ENCODE data around the gene IL1RL1.
"Not testable (repeated sequence)": the region's sequence is repeated elsewhere in the genome, so short reads cannot be mapped to it uniquely, and the experiment has no call there.

IL1RL1 gene

GRCh38 chr2:102291319-102292075, 19.9 kb upstream of the IL1RL1 start:
- no peak for DNase-seq (ENCODE audit: low read depth, low spot score)

DNA sequence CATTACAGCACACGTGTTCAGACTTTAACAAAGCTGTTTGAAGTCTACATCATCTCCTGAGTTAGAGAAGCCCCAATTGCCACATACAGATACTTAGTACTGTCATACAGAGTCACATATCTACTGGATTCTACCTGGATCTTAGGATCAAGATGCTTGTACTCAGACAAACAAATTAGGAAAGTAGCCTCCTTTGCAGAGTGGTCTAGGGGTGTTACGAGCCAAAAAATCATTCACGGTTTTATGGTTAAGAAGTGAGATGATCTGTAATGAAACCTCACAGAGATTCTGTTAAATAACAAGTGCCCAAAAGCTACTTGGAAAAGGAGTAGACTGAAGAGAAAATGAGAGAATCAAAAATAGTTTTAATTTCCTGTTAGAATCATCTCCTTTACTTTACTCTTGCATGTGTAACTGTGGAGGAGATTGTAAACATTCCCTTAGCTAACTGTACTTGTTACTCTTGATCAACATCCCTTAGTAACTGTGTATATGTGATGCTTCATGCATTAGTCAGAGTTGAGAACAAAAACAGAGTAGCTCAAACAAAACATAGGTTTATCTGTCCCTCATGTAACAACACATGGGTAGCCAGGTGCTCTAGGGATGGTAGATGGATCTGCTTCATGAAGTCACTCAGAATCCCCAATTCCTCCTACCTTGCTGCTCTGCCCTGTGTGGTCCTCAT, 16.4 kb upstream of the IL1RL1 start:
- DNase-seq (ENCODE audit: low read depth, low spot score): no peak

DNA sequence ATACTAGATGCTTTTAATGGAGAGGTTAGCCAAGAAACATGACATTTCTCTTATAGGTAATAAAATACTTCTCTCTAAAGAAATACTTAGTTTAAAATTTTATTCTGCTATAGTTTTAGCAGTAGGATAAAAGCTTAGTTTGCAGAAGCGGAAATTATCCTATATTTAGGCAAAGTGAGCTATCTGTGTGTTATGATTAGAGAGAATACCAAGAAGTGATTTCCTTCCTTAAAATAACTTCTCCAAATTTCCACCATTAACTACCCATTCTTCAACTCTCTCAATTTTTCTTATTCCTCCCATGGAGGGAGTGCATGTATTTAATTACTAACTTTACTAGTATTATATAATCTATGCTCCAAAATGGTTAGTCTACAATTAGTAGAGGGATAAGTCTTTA, 15.8 kb upstream of the IL1RL1 start:
- DNase-seq (ENCODE audit: low read depth, low spot score): no peak

DNA sequence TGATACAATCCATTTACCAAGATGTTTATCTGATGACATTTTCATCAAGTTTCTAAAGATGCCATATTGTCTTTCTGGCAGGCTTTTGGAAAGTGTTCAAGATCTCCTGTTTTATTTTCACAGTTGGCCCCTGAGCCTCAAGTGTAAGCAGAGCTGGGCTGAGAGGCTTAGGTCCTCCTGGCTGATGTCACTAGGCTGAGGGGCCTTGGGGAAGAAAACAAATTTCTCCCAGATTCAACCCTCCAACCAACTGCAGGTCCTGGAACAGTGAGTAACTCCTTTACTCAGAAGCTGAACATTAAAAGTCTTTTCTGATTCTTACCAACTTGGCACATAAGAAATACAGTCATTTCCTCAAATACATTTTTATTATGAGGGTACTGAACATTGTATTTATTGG, 14.9 kb upstream of the IL1RL1 start:
- no peak for DNase-seq (ENCODE audit: low read depth, low spot score)

DNA sequence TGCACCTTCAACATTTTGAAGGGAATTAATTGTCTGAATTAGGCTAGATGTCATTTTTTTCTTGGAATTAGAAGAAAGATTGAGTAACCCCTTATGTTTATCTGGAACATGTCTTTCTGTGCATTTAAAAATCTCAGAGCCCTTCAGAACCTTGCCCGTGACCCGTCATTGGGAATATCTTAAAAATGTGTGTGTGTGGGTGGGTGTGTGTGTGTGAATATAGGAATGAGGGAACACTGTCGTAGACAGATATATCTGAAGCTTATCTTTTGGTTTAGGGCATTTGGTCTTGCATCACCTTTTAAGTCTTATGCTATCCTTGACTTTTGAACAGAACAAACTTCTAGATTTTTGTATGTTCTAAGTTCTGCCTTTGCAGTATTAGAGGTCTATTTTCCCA, 13.5 kb upstream of the IL1RL1 start:
- no peak for DNase-seq (ENCODE audit: low read depth, low spot score)

- DNase-seq (ENCODE audit: low read depth, low spot score): no peak
Measured at GRCh38 chr2:102301867-102302362, 9.4 kb upstream of the IL1RL1 start.

DNA sequence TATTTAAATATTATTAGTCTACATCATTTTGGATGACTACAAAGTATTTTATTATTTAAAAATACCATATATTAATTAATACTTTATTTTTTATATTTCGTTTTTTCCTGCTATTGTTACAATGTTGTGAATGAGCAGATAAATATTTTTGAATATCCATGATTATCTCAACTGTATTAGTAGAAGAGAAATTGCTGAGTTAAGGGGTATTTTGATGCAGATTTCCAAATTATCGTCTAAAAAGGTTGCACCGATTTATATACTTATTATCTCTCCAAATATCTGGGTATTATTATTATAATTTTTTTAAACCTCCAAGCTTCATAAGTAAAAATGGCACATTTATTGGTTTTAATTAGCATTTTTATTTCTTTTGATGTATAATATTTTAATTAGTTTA, 8.9 kb upstream of the IL1RL1 start:
- DNase-seq (ENCODE audit: low read depth, low spot score): no peak

GRCh38 chr2:102303589-102303988, 7.8 kb upstream of the IL1RL1 start:
- DNase-seq (ENCODE audit: low read depth, low spot score): no peak

DNA sequence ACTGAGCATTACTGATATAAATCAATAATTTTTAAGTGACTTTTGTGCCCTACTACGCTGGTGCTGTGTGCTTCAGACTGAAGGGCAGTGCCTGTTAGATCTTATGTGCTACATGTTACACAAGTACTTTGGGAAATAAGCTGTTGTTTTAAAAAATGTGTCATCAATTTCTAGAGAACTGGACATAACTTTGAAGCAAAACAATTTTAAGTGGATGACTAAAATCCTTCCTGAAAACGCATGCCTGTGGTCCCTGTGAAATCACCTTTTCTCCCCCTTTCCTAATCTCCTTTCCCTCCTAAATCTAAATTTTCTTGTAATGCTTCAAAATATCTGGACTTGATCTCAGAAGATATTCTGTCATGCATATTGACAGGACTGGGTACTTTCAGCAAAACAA, 7.1 kb upstream of the IL1RL1 start:
- DNase-seq (ENCODE audit: low read depth, low spot score): no peak

DNA sequence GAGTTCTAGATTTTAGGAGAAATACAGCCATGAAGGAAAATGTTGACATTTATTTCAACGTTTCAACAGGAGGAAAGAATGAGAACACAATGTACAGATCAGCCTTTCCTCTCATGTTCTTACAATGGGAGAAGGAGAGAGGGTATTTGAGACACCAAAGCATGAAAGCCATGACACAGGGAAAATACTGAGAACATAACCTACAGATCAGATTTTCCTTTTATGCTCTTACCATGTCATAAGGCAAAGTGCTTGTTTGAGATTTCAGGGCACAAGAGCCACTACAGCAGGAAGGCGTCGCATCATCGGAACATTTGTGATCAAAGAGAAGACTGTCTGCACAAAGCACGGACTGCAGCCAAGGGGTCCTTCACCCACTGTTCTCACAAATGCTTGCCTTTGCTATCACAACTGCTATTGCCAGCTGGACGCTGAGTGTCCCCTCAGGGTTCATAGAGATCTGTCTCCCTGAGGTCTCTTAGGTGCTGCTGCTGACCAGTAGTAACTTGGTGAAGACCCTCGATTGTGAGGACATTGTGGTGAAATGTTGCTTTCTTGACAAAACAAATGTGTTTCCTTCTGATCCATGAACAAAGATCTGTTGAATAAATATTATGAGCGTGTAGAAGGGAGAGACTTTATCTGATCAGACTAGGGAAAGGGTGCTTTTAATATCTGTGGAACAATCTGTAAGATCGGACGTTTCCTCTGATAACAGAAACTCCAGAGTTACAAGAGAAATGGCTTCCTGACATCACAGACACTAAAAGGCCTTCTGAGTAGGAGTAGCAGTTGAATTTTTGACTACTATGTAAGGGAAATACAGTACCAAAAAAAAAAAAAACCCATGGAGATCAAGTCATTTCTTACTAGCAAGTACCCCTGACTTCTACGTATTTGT, 6.4 kb upstream of the IL1RL1 start:
- no peak for DNase-seq (ENCODE audit: low read depth, low spot score)

GRCh38 chr2:102306125-102306524, 5.2 kb upstream of the IL1RL1 start:
- no peak for DNase-seq (ENCODE audit: low read depth, low spot score)

- DNase-seq (ENCODE audit: low read depth, low spot score): no peak
Measured at GRCh38 chr2:102313025-102313424, 1.7 kb downstream of the IL1RL1 start.

- no peak for DNase-seq (ENCODE audit: low read depth, low spot score)
Measured at GRCh38 chr2:102313471-102313870, 2.1 kb downstream of the IL1RL1 start.

DNA sequence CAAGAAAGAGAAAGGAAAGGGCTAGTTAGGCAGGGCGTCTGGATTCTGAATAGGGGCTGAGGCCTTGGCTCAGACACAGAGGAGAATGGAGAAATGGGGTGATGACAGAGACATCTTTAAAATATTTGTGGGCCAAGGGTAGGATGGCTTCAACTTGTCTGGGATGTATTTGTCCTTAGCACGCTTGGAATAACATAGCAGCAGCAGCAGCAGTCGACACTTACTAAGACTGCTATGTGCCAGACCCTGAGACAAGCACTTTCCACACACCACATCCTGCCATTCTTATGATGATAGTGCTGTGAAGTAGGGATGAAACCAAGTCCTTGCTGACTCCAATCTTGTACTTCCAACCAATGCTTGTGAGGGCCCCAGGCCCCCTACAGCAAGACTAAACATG, 2.6 kb downstream of the IL1RL1 start:
- no peak for DNase-seq (ENCODE audit: low read depth, low spot score)

DNA sequence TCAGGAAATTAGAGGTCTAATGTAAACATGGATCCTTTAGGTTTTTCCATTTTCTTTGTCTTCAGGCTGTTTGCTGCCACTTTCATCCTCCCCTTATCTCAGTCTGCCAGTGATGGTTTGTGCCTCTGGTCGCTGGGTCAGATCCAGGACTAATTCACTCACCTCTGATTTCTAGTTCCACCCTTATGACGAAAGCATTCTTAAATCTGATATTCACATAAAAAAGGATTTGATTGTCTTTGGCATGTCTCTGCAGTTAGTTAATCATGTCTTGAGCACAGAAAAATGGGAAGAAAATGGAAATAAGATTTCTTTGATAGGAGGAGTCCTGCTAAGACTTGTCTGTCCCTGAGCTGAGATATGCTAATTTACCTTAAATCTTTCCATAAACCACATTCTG, 4.6 kb downstream of the IL1RL1 start:
- DNase-seq (ENCODE audit: low read depth, low spot score): no peak

GRCh38 chr2:102317715-102318114, 6.4 kb downstream of the IL1RL1 start:
- no peak for DNase-seq (ENCODE audit: low read depth, low spot score)

DNA sequence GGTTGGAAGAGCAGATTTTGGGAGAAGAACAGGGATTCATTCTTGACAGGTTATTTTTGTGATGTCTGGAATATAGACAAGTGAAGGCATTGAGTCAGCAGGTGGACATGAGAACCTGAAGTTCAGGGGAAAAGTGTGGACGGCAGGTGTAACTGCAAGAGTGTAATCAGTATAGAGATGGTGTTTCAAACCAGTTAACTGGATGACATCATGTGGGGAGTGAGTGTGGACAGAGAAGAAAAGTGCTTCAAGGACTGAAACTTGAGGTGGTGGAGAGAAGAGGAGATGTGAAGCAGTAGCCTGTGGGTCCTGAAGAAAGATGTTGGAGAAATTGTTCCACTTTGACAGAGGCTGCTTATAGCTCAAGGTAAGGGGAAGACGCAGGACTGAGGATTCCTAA, 7.1 kb downstream of the IL1RL1 start:
- DNase-seq (ENCODE audit: low read depth, low spot score): no peak

DNA sequence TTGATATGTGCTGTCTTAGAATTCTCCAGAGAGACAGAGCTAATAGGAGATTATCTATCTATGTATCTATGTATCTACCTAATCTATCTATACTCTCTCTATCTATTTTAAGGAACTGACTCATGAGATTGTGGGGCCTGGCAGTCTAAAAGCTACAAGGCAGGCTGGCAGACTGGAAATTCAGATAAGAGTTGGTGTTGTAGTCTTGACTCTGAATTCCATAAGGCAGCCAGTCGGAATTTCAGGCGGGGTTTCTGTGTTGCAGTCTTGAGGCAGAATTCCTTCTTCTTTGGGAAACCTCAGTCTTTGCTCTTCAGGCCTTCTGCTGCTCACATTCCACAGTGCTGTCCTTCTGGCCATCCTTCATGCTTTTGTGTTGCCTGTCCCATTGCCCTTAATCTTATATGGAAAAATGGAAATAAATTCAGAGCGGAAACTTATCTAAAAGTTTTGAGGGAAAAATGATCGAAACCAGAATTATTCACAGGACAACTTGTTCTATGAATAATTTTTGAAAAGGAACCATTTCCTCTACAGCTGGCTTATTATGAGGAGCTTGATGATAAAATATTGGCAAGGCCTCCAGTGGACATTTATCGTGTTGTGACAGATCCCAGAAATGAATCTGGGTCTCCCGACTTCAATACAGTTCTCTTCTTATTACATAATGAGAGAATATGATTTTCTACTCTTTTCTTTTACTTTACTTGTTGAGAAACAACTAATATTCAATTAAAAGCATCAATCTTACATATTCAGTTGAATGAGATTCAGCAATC, 10.8 kb downstream of the IL1RL1 start:
- no peak for DNase-seq (ENCODE audit: low read depth, low spot score)

- not testable (repeated sequence) for DNase-seq (ENCODE audit: low read depth, low spot score)
Measured at GRCh38 chr2:102324914-102325313, 13.6 kb downstream of the IL1RL1 start.

DNA sequence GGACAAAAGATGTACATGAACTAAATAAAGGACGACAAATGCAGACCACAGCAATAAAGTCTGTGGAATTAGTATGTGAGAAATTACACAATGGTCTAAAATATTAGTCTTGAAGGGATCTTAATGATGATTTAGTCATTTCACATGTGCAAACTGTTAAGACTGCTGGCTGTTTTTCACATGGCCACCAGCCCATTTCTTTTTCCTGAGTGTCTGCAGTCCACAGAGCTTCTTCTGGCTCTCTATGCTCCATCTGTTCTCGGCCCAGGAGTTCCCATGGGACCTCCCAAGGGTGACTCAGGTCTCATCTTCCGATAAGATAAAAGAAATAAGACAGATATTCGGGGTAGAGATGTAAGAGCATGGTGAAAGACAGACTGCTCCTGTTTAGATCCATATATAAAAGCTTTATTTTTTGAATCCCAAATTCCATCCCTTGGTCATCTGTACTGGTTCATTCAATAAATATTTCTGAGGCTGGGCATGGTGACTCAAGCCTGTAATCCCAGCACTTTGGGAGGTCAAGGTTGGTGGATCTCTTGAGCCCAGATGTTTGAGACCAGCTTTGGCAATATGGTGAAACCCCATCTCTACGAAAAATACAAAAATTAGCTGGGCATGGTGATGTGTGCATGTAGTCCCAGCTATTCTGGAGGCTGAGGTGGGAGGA, 20.1 kb downstream of the IL1RL1 start:
- no peak for DNase-seq (ENCODE audit: low read depth, low spot score)

- DNase-seq (ENCODE audit: low read depth, low spot score): no peak
Measured at GRCh38 chr2:102334486-102334885, 23.1 kb downstream of the IL1RL1 start.

Measured in brain pericyte (primary cell).